Right renal cortex interstitium (tissue), 3 donors: ENCODE results near the gene DIDO1. TPM values are rescaled to one million over a fixed set of nuclear protein-coding genes. Genes with fewer than 3 reads are reported as not detected.

Experiments used
- DNase-seq, 3 donors: peaks; one replicate each; pipeline ENCODE4 v3.0.0-alpha.2; 2013; ENCODE audit warnings: low read depth in 3 of 3, low spot score in 2 of 3
- polyA plus RNA-seq, 3 donors: library from polyadenylated mRNA; unstranded; fragments of 120-200 nt; gene quantifications; one replicate each; pipeline ENCODE4 v1.2.1, GENCODE V29; 2013; ENCODE audit not compliant: insufficient read length in 3 of 3

The DIDO1 gene
- polyA plus RNA-seq, 3 donors = 49.0 to 58.6 (median 57.1) TPM

DNA sequence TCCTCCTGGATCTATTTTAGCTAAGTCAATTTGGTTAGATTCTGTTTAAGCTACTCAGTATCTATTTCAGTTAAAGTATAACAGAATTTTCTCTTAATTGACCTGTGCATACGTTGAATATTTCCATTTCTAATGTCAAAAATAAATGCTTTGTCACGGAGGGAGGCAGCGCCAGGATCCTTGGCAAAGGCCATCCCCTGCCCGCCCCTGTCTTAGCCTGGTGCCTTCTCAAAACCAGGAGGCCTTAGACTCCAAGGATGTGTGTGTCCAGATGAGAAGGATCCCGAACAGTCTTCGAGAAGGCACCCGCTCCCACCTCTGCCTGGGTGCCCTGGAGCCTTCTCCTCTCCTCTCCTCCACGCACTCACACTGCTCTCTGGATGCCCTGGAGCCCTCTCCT lies 87.0 kb downstream of the DIDO1 start:
- no peak for DNase-seq

DNA sequence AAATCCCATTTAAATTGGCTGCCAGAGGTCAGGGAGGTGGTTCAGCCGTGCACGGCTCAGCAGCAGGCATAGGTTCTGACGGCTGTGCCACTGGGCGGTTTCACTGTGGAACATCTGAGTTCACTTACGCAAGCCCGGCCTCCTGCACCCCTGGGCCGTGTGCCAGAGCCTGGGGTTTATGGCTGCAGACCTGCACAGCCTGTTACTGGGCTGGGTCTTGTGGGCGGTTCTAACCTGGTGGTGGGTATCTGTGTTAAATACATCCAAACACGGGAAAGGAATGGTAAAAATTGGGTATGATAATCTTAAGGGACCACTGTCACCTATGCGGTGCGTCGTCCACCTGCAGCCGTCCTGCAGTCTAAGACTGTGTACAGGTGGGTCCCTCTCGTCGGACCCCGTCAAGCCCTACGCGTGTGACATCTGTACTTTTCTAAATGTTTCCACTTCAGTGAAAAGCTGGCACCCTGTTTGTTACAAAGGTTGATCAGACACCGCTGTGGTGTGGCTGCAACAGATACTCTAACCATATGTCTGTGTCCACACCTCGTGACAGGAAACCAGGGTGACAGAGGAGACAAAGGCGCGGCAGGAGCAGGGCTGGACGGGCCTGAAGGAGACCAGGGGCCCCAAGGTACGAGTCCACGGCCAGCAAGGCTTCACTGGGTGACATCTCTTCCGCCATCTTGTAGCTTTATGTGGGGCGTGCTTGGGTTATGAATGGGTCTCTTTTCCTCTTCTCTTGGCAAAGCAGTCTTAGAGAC lies 88.0 kb downstream of the DIDO1 start:
- DNase-seq = no peak

DNA sequence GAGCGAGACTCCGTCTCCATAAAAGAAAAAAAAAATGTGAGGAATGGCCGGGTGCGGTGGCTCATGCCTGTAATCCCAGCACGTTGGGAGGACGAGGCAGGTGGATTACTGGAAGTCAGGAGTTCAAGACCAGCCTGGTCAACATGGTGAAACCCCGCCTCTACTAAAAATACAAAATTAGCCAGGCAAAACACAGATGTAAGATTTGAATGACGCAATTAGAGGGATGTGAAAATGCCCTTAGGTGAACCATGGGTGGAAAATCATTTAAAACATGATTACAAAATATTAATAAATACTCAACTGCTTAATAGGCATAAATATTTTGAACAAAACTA lies 88.5 kb downstream of the DIDO1 start:
- DNase-seq = no peak

DNA sequence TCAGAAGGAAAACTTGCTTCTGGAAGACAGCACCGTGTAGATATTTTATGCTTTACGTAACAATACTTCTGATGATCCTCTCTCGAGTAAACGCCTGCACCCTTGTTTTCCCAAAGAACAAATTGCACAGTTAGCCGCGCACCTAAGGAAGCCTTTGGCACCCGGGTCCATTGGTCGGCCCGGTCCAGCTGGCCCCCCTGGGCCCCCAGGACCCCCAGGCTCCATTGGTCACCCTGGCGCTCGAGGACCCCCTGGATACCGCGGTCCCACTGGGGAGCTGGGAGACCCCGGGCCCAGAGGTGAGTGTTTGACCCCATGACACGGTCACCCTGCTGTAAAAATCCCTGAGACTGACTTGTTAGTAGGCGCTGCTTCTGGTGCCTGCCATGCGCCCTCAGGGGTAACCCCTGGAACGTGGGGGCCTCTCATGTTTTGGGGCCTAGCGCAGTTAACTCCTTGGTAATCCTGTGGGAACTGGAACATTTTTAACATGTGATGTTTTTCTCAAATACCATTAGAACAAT lies 89.3 kb downstream of the DIDO1 start:
- DNase-seq = no peak

DNA sequence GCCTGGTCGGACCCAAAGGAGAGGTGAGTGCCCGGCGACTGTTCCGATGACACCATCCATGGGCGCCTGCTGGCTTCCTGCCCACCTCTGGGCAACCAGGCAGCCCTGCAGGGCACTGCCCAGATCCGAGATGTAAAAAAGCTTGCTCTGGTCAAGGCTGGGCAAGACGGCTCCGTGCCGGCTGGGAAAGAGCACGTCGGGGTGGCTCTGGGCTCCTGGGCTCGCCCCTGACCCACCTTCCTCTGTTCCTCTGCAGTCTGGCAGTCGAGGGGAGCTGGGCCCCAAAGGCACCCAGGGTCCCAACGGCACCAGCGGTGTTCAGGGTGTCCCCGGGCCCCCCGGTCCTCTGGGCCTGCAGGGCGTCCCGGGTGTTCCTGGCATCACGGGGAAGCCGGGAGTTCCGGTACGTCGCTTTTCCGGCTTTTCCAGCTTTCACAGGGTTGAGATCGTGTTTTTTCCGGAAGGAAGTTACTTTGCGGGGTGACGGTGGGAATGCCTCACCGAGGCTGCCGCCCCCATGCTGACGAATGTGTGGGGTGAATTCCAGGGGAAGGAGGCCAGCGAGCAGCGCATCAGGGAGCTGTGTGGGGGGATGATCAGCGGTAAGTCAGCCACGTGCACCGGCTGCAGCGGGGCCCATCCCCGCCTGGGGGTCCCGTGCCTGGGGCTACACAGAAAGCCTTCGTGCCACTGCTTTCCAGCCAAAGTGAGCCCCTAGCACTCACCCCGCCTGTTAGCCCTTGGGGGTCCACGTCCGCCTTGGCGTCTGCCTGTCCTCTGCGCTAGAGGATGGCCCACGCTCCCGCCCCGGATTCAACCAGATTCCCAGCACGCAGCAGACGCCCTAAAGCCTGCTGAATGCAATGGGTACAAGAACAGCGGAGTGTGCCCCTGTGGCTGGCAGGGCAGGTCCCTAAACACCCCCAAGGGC lies 90.1 kb downstream of the DIDO1 start:
- DNase-seq = no peak

DNA sequence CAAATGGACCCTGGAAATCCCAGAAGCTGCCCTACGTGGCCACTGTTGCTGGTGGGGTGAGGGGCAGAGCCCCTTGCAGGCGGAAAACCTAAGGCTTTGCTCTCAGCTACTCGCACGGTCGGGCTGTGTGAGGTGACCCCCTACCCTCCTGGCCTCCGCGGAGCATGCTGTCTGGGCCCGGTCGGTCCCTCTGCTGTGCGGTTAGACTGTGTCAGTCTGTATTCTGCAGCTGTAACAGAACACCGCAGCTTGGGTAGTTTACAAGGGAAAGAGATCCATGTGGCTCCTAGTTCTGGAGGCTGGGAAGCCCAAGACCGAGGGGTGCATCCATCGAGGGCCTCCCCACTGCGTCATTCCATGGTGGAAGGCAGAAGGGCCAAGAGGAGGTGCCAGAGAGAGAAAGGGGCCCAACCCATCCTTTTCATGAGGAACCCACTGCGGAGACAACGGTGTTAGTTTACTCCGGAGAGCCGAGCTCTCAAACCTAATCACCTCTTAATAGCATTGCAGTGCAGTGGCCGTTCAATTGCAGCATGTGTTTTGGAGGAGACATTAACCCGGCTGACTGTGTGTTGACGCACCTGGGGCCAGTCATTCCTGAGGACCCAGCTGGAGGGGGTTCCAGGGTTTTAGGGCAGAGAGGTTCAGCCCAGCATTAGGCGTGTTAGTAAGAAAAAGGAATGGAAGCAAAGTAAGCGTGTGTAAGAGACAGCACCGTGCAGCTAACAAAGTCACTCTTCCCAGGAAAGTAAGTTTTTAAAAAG lies 91.2 kb downstream of the DIDO1 start:
- no peak for DNase-seq

DNA sequence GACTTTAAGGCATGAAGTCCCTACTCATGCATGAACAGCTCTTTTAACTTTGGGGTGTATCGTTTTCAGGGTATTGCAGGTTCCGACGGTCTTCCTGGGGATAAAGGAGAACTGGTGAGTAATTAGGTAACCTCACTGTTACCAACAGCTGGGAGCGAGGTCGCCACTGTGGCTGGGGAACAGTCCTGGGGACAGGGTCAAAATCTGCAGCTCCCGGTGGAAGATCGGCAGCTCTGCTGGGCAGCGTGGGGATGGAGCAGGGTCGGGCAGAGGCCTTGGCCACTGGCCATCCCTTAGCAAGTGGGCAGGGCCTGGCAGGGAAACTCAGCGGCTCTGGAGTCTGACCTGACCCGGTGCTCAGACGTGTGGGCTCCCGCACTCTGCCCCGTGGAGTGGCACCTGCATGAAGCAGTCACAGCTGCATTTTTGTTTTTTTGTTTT lies 93.3 kb downstream of the DIDO1 start:
- no peak for DNase-seq

DNA sequence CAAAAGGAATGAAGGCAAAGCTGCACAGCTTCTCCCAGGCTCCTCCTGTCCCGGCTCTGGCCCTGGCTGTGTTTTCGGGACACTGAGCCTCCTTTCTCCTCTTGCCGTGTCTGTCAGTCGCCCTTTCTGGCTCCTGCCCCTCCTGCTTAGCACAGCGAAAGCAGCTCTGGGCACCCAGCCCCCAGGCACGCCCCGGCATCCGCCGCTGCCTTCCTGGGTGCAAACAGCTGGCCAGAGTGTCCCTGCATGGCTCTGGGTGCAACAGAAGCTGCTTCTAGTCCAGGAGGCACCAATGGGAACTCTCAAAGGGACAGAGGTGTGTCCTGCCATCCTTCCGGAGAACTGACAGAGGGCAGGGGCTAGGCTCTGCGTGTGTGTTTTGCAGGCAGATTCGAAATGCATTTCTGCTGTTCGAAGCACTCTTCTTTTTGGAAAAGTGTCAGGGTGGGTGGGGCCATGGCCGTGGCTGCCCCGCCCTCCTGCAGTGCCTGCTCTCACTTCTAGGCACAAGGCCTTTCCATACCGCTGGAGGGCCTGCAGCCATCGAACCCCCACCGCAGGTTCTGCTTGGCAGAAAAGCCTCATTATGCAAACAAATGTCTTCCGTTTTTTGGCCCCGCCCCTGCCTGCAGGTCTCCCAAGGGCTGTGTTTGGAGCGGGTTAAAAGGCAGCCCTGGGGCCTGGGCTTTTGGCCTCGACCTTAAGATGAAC lies 93.9 kb downstream of the DIDO1 start:
- DNase-seq = no peak

DNA sequence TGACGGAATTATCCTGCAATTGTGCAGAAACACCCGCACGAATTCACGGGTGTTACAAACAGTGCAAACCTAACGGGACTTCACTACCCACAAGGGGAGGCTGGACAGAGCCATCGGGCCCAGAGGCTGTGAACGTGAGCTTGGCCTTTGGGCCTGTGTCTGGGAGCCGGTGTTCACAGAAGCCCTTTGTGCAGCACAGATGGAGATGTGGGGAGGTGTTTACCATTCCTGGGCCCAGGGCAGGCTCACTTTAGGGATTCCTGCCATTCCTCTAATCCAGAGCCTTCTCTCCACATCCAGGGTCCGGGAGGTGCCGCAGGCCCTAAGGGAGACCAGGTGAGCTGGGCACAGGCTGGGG lies 94.5 kb downstream of the DIDO1 start:
- no peak for DNase-seq

DNA sequence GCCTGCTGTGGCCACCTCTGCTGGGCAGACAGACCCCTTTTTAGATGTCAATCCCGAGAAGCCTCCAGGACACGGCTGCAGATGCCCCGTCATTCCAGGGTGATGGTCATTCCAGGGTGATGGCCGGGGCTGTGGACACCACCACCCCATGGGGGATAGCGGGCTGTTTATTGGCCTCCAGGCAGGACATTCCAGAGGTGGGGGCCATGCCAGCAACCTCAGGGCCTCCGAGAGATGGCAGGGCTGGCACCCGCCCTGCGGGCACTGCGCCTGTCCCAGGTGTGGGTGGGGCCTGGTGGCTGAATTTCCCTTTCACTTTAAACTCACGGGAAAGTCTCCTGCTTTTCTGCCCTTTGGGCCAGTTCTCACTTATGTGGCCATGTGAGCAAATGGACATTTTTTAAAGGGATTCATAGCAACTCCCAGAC lies 94.9 kb downstream of the DIDO1 start:
- DNase-seq = no peak

DNA sequence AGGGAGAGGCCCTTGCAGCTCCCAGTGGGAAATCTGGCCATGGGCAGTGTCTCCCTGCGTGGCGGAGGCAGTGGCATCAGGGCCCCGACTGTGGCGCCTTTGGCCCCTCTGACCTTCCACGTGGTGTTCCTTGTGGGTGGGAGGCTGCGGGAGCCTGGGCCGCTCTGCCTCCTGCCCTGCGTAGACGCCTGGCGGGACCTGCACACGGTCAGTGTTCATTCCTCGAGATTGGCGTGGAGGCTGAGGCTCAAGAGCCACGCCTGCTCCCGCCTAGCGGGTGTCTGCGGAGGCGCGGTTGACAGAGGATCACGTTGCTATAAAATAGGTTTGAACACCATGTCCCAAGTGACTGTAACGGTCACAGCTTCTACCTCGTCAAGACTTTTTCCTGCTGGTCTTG lies 95.5 kb downstream of the DIDO1 start:
- no peak for DNase-seq

DNA sequence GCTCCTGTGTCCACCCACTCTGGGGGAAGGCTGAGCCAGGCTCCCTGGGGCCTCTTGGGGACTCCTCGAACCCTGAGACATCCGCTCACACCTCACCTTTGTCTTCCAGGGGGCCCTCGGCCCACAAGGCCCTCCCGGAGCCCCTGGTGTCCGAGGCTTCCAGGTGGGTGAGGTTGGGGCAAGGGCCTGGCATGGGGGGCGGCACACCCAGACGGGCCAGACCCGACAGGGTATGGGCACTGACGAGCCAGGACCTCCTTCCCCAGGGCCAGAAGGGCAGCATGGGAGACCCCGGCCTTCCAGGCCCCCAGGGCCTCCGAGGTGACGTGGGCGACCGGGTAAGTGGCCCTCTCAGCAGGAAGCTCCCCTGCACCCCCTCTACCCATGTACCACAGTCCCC lies 96.1 kb downstream of the DIDO1 start:
- DNase-seq = no peak

DNA sequence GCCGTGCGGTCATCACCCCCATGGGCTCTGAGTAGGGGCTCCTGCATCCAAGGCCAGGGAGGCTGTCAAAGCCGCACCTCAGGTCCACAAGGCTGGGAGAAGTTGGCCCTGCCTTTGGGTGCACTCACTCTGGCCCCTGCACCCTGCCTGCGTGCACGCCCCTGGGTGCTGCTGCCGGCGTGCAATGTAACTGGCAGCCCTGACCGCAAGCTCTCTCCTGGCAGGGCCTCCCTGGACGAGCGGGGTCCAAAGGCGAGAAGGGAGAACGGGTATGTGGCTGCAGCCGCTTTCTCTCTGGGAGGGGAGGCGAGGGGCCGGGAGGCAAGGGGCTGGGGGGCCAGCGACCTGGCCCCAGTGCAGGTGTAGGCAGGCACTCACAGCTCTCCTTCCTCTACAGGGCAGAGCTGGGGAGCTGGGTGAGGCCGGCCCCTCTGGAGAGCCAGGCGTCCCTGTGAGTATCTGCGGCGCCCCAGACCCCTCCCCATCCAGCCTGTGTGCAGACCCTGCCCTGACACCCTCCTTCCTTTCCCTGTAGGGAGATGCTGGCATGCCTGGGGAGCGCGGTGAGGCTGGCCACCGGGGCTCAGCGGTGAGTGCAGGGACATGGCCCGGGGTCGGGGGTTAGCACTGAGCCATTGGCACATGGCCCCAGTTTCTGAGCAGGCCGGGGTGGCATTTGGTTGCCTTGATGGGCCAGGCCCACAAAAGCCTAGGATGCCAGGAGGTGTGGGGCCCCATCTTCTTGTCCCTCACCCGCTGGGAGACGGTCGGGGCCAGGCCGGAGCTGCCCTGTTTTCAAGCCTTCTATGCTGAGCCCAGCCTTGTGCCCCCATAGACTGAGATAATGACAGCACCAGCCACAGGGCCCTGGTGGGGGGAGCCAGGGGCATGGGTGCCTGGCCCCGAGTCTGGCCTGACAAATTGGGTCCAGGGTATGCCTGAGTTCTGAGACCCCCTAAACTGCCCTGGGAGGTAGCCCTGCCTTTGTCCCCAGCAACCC lies 96.8 kb downstream of the DIDO1 start:
- no peak for DNase-seq

DNA sequence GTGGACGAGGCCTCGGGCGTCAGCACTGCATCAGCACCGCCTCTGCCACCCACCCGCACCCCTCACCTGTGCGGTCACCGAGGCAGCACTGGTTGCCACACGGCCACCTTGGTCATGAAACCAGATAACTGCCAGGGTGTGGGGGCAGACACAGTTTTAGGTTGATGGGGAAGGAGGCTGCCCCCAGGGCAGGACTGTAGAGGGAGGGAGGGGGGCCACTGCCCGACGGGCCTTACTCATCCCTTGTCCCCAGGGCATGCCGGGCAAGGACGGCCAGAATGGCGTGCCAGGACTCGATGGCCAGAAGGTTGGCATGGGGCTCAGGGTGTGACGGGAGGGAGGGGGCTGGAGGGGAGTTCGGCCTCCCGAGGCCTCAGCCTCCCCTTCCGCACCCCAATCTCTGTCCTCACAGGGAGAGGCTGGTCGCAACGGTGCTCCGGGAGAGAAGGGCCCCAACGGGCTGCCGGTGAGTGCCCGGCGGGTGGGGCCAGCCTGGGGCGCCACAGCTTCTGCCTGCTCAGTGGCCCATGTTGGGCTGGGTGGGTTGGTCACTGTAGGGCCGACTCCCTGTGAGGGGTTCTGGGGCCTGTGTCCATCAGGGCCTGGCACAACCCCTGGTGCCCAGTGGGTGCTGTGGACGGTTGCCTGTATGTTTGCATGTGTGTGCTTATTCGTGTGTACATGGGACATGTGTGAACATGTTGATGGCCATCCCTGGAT lies 97.6 kb downstream of the DIDO1 start:
- no peak for DNase-seq

DNA sequence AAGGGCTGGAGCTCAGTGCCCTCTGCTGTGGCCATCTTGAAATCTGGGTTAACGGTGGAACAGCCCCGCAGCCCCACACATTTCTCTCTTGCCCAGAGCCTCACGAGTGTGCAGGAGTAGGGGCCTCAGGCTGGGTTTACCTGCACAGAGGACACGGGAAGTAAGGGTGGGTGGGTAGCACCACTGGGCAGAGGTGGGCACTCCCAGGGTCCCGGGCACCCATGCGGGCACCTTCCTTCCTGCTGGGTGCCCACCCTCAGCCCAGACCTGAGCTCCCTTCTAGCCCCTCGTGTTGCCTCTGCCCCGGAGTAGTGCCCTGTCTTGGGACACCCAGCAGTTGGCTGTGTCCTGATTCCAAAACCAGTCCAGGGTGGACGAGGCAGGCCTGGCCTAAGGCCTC lies 98.3 kb downstream of the DIDO1 start:
- no peak for DNase-seq
